ENCODE results near the gene MRS2. TPM values are rescaled to one million over a fixed set of nuclear protein-coding genes. Genes with fewer than 3 reads are reported as not detected.

The MRS2 gene
- polyA plus RNA-seq, 1 of the 3 experiments (the other 2 are of a cell fraction): 9.4 TPM

DNA sequence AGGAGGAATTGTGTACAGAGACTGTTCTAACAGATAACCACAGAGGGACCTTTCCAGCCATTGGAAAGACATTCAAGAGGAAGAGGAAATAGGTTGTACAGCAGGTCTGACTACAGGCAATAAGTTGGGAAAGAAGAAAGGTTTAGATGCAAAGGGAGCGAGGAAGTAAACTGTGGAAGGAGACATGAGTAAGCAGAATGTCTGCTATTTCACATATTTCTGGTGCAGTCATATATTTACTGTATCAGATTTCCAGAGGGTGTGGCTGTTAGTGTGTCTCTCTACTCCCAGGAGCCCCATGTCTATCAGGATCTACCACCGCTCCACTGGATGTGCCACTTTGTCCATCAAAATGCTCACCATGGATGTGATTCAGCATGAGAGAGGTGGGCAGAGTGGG, 25.9 kb downstream of the MRS2 start:
- Histone ChIP-seq H3K9ac (no peak overlapping the region), H3K36me3 (replicated peaks in 1 of 2; ENCODE audit: control insufficient read depth in 1 of 2, insufficient read depth in 2 of 2, low read length in 1 of 2) (peaks cover 18 to 31% of the 10 kb centered on the region in 2 experiments), H2AFZ (ENCODE audit: low read depth) (no peak overlapping the region), H3K9me3 (no peaks in the 10 kb centered on the region), H3K4me1 (ENCODE audit: control insufficient read depth in 1 of 2, insufficient read depth in 2 of 2, low read depth in 1 of 2, low read length in 1 of 2) (no peaks in the 10 kb centered on the region; a peak in 1 of 4 replicates), H3K4me2 (no peak overlapping the region), H3K9me2 (no peaks in the 10 kb centered on the region), H4K20me1 (ENCODE audit: insufficient read depth) (no peaks in the 10 kb centered on the region), H3K79me2 (ENCODE audit: insufficient read depth) (no peaks in the 10 kb centered on the region), H3K4me3 (ENCODE audit: low read depth in 2 of 2, low read length in 1 of 2) (no peak overlapping the region), H3F3A (replicated peaks; ENCODE audit: insufficient read depth) (peaks cover 6% of the 10 kb centered on the region), H3K27ac (ENCODE audit: low read depth in 2 of 2, low read length in 1 of 2) (no peak overlapping the region), H3K27me3 (ENCODE audit: insufficient read depth) (no peaks in the 10 kb centered on the region)
- ChIA-PET POLR2A (no interaction called here), CTCF (no interaction called here)
- 94% methylated on average over 2 of the region's 2 CpGs for WGBS (ENCODE audit: low lambda C conversion rate)
- DNase-seq: no peak
- TF ChIP-seq POLR2AphosphoS5 (IDR thresholded peaks at IDR 0.05; ENCODE audit: low read depth, low read length) (no peak), GATA2 (CRISPR knock-in tag; IDR thresholded peaks at IDR 0.05) (no peak), NRF1 (IDR thresholded peaks at IDR 0.05; ENCODE audit: low read depth, low read length) (no peak), CHD2 (IDR thresholded peaks at IDR 0.05; ENCODE audit: low read length, partially characterized antibody) (no peak), RCOR1 (IDR thresholded peaks at IDR 0.05; ENCODE audit: low read length) (no peak), ELF1 (IDR thresholded peaks at IDR 0.05) (no peak), TCF12 (IDR thresholded peaks at IDR 0.05) (no peak), SIN3A (IDR thresholded peaks at IDR 0.05; ENCODE audit: borderline replicate concordance, low read depth, low read length) (no peak), FOXM1 (IDR thresholded peaks at IDR 0.05; ENCODE audit: low read depth) (no peak), USF1 (IDR thresholded peaks at IDR 0.05; ENCODE audit: borderline replicate concordance, low read depth) (no peak), IRF3 (IDR thresholded peaks at IDR 0.05; ENCODE audit: low read depth, low read length) (no peak), SMC3 (IDR thresholded peaks at IDR 0.05; ENCODE audit: low read depth, low read length) (no peak), TAF1 (IDR thresholded peaks at IDR 0.05; ENCODE audit: borderline replicate concordance, low read depth, low read length) (no peak), YY1 (IDR thresholded peaks at IDR 0.05; ENCODE audit: low read depth) (no peak), EZH2phosphoT487 (IDR thresholded peaks at IDR 0.05; ENCODE audit: borderline replicate concordance, low read depth) (no peak), MXI1 (IDR thresholded peaks at IDR 0.05; ENCODE audit: low read depth, low read length) (no peak)
- TF ChIP-seq, protein P1, sequence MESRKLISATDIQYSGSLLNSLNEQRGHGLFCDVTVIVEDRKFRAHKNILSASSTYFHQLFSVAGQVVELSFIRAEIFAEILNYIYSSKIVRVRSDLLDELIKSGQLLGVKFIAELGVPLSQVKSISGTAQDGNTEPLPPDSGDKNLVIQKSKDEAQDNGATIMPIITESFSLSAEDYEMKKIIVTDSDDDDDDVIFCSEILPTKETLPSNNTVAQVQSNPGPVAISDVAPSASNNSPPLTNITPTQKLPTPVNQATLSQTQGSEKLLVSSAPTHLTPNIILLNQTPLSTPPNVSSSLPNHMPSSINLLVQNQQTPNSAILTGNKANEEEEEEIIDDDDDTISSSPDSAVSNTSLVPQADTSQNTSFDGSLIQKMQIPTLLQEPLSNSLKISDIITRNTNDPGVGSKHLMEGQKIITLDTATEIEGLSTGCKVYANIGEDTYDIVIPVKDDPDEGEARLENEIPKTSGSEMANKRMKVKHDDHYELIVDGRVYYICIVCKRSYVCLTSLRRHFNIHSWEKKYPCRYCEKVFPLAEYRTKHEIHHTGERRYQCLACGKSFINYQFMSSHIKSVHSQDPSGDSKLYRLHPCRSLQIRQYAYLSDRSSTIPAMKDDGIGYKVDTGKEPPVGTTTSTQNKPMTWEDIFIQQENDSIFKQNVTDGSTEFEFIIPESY (IDR thresholded peaks at IDR 0.05; ENCODE audit: borderline replicate concordance, low read depth): no peak
- TF ChIP-seq, protein P2, sequence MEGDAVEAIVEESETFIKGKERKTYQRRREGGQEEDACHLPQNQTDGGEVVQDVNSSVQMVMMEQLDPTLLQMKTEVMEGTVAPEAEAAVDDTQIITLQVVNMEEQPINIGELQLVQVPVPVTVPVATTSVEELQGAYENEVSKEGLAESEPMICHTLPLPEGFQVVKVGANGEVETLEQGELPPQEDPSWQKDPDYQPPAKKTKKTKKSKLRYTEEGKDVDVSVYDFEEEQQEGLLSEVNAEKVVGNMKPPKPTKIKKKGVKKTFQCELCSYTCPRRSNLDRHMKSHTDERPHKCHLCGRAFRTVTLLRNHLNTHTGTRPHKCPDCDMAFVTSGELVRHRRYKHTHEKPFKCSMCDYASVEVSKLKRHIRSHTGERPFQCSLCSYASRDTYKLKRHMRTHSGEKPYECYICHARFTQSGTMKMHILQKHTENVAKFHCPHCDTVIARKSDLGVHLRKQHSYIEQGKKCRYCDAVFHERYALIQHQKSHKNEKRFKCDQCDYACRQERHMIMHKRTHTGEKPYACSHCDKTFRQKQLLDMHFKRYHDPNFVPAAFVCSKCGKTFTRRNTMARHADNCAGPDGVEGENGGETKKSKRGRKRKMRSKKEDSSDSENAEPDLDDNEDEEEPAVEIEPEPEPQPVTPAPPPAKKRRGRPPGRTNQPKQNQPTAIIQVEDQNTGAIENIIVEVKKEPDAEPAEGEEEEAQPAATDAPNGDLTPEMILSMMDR (IDR thresholded peaks at IDR 0.05): no peak
- TF ChIP-seq, protein P3, sequence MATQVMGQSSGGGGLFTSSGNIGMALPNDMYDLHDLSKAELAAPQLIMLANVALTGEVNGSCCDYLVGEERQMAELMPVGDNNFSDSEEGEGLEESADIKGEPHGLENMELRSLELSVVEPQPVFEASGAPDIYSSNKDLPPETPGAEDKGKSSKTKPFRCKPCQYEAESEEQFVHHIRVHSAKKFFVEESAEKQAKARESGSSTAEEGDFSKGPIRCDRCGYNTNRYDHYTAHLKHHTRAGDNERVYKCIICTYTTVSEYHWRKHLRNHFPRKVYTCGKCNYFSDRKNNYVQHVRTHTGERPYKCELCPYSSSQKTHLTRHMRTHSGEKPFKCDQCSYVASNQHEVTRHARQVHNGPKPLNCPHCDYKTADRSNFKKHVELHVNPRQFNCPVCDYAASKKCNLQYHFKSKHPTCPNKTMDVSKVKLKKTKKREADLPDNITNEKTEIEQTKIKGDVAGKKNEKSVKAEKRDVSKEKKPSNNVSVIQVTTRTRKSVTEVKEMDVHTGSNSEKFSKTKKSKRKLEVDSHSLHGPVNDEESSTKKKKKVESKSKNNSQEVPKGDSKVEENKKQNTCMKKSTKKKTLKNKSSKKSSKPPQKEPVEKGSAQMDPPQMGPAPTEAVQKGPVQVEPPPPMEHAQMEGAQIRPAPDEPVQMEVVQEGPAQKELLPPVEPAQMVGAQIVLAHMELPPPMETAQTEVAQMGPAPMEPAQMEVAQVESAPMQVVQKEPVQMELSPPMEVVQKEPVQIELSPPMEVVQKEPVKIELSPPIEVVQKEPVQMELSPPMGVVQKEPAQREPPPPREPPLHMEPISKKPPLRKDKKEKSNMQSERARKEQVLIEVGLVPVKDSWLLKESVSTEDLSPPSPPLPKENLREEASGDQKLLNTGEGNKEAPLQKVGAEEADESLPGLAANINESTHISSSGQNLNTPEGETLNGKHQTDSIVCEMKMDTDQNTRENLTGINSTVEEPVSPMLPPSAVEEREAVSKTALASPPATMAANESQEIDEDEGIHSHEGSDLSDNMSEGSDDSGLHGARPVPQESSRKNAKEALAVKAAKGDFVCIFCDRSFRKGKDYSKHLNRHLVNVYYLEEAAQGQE (IDR thresholded peaks at IDR 0.05; ENCODE audit: low read depth, low read length): no peak

Measured in SK-N-SH (cell line).